IPS-11a (cell line): Measurements from ENCODE around the gene CAB39.

Source experiments
- H3K4me3 ChIP-seq: one replicate; pipeline ENCODE4 v1.5.1; 2013; ENCODE audit warnings: low read depth, low read length, control low read depth

Gene CAB39

DNA sequence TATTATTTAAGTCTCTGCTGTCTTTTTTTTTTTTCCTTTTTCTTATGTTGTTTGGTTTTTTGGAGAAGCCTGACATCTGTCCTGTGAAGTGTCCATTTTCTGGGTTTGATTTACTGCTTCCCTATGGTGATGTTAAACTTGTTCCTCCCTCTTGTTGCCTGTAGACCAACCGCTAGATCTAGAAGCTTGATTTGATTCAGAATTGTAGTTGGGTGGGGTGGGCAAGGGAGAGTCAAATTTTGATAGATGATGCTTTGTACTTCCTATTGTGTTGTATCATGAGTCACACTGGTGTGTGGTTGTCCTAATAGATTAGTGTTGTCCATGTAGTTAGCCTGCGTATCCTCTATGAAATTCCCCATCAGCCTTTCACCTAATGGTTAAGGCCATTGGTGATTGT is 35.4 kb downstream of the CAB39 start:
- no peak overlapping the region for H3K4me3 ChIP-seq

DNA sequence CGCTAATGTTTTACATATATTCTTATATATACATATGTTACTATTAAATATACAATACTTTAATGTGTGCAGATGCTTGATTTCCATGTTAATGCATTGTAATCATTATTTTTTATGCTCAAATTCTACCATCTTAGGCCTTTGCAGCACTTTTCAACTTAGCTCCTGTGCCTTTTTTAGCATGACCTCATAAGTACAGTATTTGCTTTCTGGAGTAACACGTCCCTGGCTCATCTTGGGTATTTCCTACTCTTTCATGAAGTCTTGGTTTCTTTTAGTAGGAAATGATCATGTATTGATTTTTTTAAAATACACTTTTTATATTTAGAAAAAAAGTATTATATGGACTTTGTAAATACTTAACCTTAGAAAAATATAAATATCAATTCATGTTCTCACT is 36.5 kb downstream of the CAB39 start:
- H3K4me3 ChIP-seq, result no peak overlapping the region

DNA sequence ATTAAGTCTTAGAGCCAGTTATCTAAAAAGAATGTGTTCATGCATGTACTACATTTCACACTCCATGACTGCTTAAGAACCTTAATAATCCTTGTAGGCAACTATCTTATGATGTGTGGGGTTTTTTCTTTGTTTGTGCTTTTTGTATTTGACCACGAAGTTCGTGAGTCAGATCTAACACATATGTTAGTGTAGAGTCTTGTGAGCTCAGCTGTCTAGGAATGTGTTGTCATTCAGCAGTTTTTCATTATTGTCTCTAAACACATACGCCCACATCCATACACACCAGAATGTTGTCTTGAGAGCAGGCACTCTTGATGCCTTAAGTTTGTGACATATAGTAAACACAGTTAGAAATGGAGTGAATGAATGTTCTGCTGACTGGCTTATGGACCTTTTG is 38.4 kb downstream of the CAB39 start:
- no peak overlapping the region for H3K4me3 ChIP-seq

DNA sequence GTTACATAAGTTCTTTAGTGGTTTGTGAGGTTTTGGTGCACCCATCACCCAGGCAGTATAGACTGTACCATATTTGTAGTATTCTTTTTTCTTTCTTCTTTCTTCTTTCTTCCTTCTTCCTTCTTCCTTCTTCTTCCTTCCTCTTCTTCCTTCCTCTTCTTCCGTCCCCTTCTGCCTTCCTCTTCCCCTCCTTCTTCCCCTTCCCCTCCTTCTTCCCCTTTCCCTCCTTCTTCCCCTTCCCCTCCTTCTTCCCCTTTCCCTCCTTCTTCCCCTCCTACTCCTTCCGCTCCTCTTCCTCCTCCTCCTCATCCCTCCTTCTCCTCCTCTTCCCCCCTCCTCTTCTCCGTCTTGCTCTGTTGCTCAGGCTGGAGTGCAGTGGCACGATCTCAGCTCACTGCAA is 41.6 kb downstream of the CAB39 start:
- H3K4me3 ChIP-seq, result no peak overlapping the region

GRCh38 chr2:230757476-230757875 is 44.8 kb downstream of the CAB39 start:
- H3K4me3 ChIP-seq, result no peak overlapping the region

- H3K4me3 ChIP-seq, result no peak overlapping the region
Observed at GRCh38 chr2:230758566-230759480, 46.2 kb downstream of the CAB39 start.

DNA sequence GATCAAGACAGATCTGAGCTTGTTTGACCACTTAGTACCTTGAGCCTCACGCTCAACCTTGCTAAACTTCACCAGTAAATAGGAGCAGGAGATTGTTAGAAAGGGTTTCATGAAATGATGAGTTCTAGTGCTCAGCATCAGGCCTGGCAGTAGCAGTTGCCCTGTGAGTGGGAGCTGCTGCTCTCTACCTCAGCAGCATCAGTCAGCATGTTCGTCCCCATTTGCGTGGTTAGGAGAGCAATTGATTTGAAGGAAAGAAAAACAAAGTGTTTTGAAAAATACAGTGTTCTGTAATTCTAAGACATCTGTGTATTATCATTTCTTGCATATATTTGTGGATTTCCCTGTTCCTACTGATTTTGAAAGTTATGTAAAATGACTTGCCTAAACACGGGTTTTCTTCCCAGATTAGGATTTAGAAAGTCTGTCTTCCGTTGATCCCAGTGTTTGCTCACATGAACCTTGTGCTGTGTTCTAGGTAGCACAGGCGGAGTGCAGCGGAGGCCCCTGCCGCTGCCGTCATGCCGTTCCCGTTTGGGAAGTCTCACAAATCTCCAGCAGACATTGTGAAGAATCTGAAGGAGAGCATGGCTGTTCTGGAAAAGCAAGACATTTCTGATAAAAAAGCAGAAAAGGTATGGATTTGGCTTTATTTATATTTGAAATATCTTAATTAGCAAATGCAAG is 47.0 kb downstream of the CAB39 start:
- H3K4me3 ChIP-seq, result no peak overlapping the region

DNA sequence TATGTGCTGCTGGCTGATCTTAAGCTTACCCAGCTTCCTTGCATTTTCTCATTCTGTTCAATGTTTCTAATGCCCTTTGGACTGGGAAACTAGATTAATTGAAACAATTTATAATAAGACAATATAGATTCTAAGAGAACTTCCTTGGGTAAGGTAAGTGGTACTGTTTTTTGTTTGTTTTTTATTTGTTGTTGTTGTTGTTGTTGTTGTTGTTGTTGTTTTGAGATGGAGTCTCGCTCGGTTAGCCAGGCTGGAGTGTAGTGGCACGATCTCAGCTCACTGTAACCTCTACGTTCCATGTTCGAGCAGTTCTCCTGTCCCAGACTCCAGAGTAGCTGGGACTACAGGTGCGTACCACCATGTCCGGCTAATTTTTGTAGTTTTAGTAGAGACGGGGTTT is 49.1 kb downstream of the CAB39 start:
- H3K4me3 ChIP-seq, result no peak overlapping the region

GRCh38 chr2:230762317-230762896 is 49.8 kb downstream of the CAB39 start:
- no peak overlapping the region for H3K4me3 ChIP-seq

GRCh38 chr2:230764346-230764745 is 51.7 kb downstream of the CAB39 start:
- H3K4me3 ChIP-seq, result no peak overlapping the region

DNA sequence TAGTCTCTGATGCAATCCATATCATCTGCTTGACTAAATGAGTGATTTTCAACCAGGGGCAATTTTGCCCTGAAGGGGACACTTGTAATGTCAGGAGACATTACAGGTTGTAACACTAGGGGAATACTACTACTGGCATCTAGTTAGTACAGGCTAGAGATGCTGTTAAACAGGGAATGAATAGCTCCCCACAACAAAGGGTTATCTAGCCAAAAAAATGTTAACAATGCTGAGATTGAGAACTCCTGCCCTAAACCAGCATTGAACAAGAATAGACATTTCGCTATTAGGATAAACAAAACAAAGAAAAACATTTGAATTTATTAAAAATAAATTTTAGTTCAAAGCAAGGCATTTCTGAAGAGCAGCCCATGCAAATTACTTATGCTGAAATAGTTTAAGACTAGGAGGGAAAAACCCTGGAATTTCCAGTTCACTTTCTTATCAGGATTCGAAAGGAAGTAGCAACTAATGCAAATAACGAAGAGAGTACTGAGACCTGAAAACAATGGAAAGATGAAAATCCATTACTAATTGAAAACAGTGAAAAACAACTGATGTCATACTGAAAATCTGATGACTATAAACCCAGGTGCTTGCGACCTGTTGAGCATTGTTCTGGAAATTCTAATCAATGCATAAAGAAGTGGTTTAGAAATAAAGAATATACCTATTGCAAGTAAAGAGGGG is 53.1 kb downstream of the CAB39 start:
- no peak overlapping the region for H3K4me3 ChIP-seq

DNA sequence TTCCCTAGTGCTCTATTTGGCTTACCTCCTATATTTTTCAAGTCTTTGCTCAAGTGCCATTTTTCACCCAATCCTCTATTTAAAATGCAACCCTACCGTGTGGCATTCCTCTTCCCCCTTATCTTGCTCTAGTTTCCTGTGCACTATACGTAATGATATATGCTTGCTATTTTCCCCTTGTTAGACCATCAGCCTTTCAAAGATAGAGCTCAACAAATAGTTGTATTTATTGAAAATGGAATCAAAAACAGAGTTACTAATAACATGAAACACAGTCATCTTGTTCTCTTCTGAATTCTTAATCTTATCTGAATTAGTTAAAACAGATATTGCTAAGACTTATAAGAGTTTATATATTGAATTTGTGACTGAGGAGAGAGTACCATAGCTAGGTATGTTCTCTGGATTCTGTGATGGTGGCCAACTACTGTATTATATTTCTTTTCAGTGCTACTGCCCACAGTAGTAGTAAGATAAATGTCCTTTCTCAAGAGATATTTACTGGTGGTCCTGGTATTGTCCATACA is 55.3 kb downstream of the CAB39 start:
- no peak overlapping the region for H3K4me3 ChIP-seq

DNA sequence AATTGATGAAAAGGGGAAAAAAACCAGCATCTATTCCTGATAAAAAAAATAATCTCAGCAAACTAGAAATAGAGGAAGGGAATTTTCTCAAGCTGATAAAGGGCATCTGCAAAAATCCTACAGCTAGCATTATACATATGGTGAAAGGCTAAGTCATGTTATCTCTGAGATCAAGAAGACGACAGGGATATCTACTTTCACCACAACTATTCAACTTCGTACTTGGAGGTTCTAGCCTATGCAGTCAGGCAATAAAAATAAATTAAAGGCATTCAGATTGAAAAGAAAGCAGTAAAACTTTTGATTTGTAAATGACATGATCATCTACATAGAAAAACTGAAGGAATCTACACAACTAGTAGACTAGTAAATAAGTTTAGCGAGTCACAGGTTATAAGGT is 58.2 kb downstream of the CAB39 start:
- H3K4me3 ChIP-seq, result no peak overlapping the region

- H3K4me3 ChIP-seq, result no peak overlapping the region
Observed at GRCh38 chr2:230772156-230772555, 59.5 kb downstream of the CAB39 start.

DNA sequence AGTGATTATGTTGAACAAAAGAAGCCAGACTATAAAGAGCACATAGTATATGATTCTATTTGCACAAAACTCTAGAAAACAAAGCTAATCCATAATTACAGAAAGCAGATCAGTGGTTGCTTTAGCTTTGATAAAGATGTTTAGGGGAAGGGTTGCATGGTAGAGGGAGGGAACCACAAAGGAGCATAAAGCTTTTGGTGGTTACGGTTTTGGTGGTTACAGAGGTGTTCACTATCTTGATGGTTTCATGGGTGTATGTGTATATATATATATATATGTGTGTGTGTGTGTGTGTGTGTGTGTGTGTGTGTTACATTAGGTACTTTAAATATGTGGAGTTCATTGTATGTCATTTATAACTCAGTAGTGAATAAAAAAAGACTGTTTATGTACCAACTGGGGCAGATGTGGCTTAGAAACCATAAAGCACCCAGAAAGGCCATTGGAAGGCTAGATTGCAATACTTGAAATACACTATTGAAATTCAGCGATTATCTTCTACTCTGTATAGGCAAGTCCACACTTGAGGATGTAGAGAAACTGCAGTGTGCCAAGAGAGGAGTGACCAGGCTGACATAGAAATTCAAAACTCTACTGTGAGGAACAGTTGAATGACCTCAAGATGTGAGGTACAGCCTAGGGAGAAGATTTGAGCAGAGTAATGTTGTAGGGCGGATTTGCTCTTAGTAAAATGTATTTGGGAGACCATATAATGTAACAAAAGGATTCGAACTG is 60.6 kb downstream of the CAB39 start:
- H3K4me3 ChIP-seq, result no peak overlapping the region

- H3K4me3 ChIP-seq, result no peak overlapping the region
Observed at GRCh38 chr2:230774348-230774951, 61.8 kb downstream of the CAB39 start.

DNA sequence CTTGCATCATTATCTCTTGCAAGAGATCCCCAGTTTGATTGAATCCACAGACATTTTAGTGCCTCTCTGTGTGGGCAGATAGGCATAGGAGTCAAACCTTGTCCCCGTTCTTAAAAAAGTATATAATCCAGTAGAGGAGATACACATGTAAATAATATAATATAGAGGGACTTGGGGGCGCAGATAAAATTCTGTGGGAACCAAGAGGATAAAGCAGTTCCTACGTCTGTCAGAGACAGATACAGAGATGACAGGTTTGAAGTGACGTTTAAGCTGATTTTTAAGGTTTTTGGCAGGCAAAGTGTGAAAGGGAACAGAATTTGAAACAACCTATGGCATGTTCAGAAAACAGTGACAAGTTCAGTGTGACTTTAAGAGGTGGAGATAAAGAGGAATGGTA is 63.1 kb downstream of the CAB39 start:
- H3K4me3 ChIP-seq, result no peak overlapping the region

- H3K4me3 ChIP-seq, result no peak overlapping the region
Observed at GRCh38 chr2:230777721-230778120, 65.1 kb downstream of the CAB39 start.

DNA sequence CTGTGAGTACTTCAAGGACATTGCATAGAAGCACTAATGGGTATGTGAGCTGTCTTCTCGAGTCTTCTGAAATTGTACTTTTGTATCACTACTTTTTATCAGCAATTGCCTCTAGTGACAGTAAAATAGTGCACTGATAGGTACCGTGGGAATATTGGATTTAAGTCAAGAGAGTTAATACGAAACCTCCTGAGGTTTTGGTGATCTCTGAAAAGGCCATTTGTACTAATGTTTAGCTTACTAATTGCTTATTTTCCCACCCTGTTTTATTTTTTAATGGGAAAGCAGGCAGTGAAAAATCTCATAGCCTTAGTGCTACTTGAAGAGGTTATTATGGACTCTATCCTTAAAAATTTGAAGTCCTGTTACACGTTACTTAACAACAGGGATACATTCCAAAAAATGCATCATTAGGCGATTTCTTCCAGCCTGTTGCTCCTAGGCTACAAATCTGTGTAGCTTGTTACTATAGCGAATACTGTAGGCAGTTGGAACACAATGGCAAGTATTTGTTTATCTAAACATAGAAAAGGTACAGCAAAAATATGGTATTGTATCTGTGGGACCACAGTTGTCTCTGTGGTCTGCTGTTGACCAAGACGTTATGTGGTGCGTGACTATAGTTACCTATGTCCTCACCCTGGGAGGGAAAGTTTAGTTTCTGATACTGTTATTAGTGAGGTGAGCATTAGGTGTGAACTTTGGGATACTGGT is 65.9 kb downstream of the CAB39 start:
- no peak overlapping the region for H3K4me3 ChIP-seq
